ENCODE data around the gene TRHDE. TPM values are rescaled to one million over a fixed set of nuclear protein-coding genes. Genes with fewer than 3 reads are reported as not detected.

Gene TRHDE
- polyA plus RNA-seq, 1 experiment: 17.1 TPM

DNA sequence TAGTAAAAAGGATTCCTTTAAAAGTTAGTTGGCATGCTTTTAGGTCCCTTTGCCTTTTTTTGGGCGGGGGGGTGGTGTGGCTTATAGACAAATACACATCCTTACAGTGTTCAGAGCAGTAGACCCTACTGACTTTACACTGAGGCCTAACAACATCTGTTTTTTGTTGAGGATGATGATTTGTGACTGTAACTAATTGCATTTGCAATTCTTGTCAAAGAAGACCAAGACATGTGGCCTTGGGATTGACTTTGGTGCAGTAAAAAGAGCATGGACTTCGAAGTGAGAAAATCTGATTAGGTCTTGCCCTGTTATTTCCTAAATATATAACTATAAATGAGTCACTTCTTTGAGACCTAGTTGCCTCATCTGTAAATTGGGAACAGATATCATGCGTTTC lies 77.3 kb downstream of the TRHDE start:
- TF ChIP-seq, protein P1, sequence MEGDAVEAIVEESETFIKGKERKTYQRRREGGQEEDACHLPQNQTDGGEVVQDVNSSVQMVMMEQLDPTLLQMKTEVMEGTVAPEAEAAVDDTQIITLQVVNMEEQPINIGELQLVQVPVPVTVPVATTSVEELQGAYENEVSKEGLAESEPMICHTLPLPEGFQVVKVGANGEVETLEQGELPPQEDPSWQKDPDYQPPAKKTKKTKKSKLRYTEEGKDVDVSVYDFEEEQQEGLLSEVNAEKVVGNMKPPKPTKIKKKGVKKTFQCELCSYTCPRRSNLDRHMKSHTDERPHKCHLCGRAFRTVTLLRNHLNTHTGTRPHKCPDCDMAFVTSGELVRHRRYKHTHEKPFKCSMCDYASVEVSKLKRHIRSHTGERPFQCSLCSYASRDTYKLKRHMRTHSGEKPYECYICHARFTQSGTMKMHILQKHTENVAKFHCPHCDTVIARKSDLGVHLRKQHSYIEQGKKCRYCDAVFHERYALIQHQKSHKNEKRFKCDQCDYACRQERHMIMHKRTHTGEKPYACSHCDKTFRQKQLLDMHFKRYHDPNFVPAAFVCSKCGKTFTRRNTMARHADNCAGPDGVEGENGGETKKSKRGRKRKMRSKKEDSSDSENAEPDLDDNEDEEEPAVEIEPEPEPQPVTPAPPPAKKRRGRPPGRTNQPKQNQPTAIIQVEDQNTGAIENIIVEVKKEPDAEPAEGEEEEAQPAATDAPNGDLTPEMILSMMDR (IDR thresholded peaks at IDR 0.05; ENCODE audit: insufficient read depth, low read depth, low read length): no peak
- Histone ChIP-seq H3K27me3 (ENCODE audit: control insufficient read depth, insufficient read depth, low read length) (no peaks in the 10 kb centered on the region), H3K4me3 (ENCODE audit: low read depth, low read length) (no peak overlapping the region), H3K36me3 (ENCODE audit: control insufficient read depth, insufficient read depth, low read length) (0 out of 2 replicates have a peak, but pooled peaks cover 1% of the 10 kb centered on the region)
- POLR2A ChIA-PET: no interaction called here
- DNase-seq (ENCODE audit: low read depth): no peak
- CTCF ChIA-PET: no interaction called here

GRCh38 chr12:72359416-72359815 lies 87.2 kb downstream of the TRHDE start:
- Histone ChIP-seq H3K4me3 (ENCODE audit: low read depth, low read length) (no peak overlapping the region), H3K27me3 (ENCODE audit: control insufficient read depth, insufficient read depth, low read length) (no peaks in the 10 kb centered on the region), H3K36me3 (ENCODE audit: control insufficient read depth, insufficient read depth, low read length) (no peaks in the 10 kb centered on the region)
- ChIA-PET CTCF (no interaction called here), POLR2A (no interaction called here)
- DNase-seq (ENCODE audit: low read depth): no peak
- TF ChIP-seq, protein P1 (IDR thresholded peaks at IDR 0.05; ENCODE audit: insufficient read depth, low read depth, low read length): no peak

- Histone ChIP-seq H3K36me3 (ENCODE audit: control insufficient read depth, insufficient read depth, low read length) (0 out of 2 replicates have a peak, but pooled peaks cover 1% of the 10 kb centered on the region), H3K27me3 (ENCODE audit: control insufficient read depth, insufficient read depth, low read length) (no peaks in the 10 kb centered on the region), H3K4me3 (ENCODE audit: low read depth, low read length) (no peak overlapping the region)
- DNase-seq (ENCODE audit: low read depth): no peak
- CTCF ChIA-PET: no interaction called here
- POLR2A ChIA-PET: interaction anchor here (0.7 kb wide), 1 partner anchor 16 kb away, joined by 4 read pairs; no protein-coding TSS in a partner anchor
- TF ChIP-seq, protein P1 (IDR thresholded peaks at IDR 0.05; ENCODE audit: insufficient read depth, low read depth, low read length): no peak
These were observed 93.0 kb downstream of the TRHDE start for GRCh38 chr12:72365151-72365550.

GRCh38 chr12:72366255-72366654 lies 94.1 kb downstream of the TRHDE start:
- no peak overlapping the region for H3K4me3 ChIP-seq (ENCODE audit: low read depth, low read length)
- no peak for DNase-seq (ENCODE audit: low read depth)
- POLR2A ChIA-PET: no interaction called here
- no peaks in the 10 kb centered on the region for H3K27me3 ChIP-seq (ENCODE audit: control insufficient read depth, insufficient read depth, low read length)
- 0 out of 2 replicates have a peak, but pooled peaks cover 1% of the 10 kb centered on the region for H3K36me3 ChIP-seq (ENCODE audit: control insufficient read depth, insufficient read depth, low read length)
- TF ChIP-seq, protein P1 (IDR thresholded peaks at IDR 0.05; ENCODE audit: insufficient read depth, low read depth, low read length): no peak
- CTCF ChIA-PET: no interaction called here

- H3K27me3 ChIP-seq (ENCODE audit: control insufficient read depth, insufficient read depth, low read length): no peaks in the 10 kb centered on the region
- no peak overlapping the region for H3K4me3 ChIP-seq (ENCODE audit: low read depth, low read length)
- CTCF ChIA-PET: no interaction called here
- POLR2A ChIA-PET: no interaction called here
- 0 out of 2 replicates have a peak, but pooled peaks cover 1% of the 10 kb centered on the region for H3K36me3 ChIP-seq (ENCODE audit: control insufficient read depth, insufficient read depth, low read length)
- no peak for DNase-seq (ENCODE audit: low read depth)
- TF ChIP-seq, protein P1 (IDR thresholded peaks at IDR 0.05; ENCODE audit: insufficient read depth, low read depth, low read length): no peak
These were observed 96.1 kb downstream of the TRHDE start for GRCh38 chr12:72368298-72368697.

Measured in BJ (cell line).